Bronchial epithelial cell (primary cell): ENCODE data around the gene PIGO. TPM values are rescaled to one million over a fixed set of nuclear protein-coding genes. Genes with fewer than 3 reads are reported as not detected.

ENCODE experiments used
- DNase-seq: peaks from one replicate; pipeline ENCODE4 v3.0.0-alpha.2; 2010; ENCODE audit warnings: low read depth
- FAIRE-seq: peaks from 2 replicates; lab custom pipeline; 2011; peaks lifted over from hg19 to GRCh38; lab: Jason Lieb, UNC
- H3K27me3 ChIP-seq: 2 replicates; pipeline ENCODE4 v1.5.1; 2011; ENCODE audit warnings: low read length; ENCODE audit not compliant: control insufficient read depth, insufficient read depth
- H3K36me3 ChIP-seq: 2 replicates; pipeline ENCODE4 v1.5.1; 2011; ENCODE audit warnings: low read length; ENCODE audit not compliant: control insufficient read depth, insufficient read depth
- H3K4me3 ChIP-seq: 2 replicates; pipeline ENCODE4 v1.5.1; 2011; ENCODE audit warnings: mild to moderate bottlenecking, low read depth, low read length, control low read depth
- CTCF ChIP-seq: IDR thresholded peaks from 2 replicates; pipeline ENCODE4 v1.5.1; 2011; ENCODE audit warnings: mild to moderate bottlenecking, moderate library complexity, low read length, control low read depth, inconsistent platforms; ENCODE audit not compliant: insufficient read depth, severe bottlenecking
- total RNA-seq: library from RNA; depleted of rRNA; stranded (reverse); fragments of >200 nt; gene quantifications from 2 replicates; pipeline ENCODE4 v1.2.1, GENCODE V29; 2014

The PIGO gene
- total RNA-seq, 1 donor from 2014 or later = 25.3 TPM

GRCh38 chr9:35114113-35114839 lies 17.9 kb upstream of the PIGO start:
- no peak for TF ChIP-seq CTCF
- Histone ChIP-seq H3K4me3 (peak overlapping the region; percentile 74), H3K36me3 (no peaks in the 10 kb centered on the region), H3K27me3 (no peaks in the 10 kb centered on the region)
- FAIRE-seq = no peak
- peak; percentile 93 for DNase-seq

GRCh38 chr9:35112257-35113020 lies 16.0 kb upstream of the PIGO start:
- Histone ChIP-seq H3K4me3 (no peak overlapping the region), H3K36me3 (peaks cover 2% of the 10 kb centered on the region), H3K27me3 (no peaks in the 10 kb centered on the region)
- peak; percentile 84 for DNase-seq
- no peak for TF ChIP-seq CTCF
- no peak for FAIRE-seq

- FAIRE-seq (no peak), DNase-seq (peak; percentile 95)
- no peak for TF ChIP-seq CTCF
- Histone ChIP-seq H3K4me3 (peak overlapping the region; percentile 73), H3K36me3 (peaks cover 2% of the 10 kb centered on the region), H3K27me3 (no peaks in the 10 kb centered on the region)
Measured at GRCh38 chr9:35111001-35111933, 14.9 kb upstream of the PIGO start.

GRCh38 chr9:35110327-35110761 lies 14.0 kb upstream of the PIGO start:
- peaks cover 4% of the 10 kb centered on the region for H3K36me3 ChIP-seq
- peak overlapping the region; percentile 73 for H3K4me3 ChIP-seq
- DNase-seq (peak; percentile 61), FAIRE-seq (no peak)
- no peak for TF ChIP-seq CTCF
- H3K27me3 ChIP-seq = no peaks in the 10 kb centered on the region

- DNase-seq (no peak), FAIRE-seq (no peak)
- Histone ChIP-seq H3K27me3 (no peaks in the 10 kb centered on the region), H3K36me3 (peaks cover 4% of the 10 kb centered on the region), H3K4me3 (no peak overlapping the region)
- no peak for TF ChIP-seq CTCF
Measured at GRCh38 chr9:35108946-35109575, 12.7 kb upstream of the PIGO start.
